ENCODE measurements around the gene STN1. TPM values are rescaled to one million over a fixed set of nuclear protein-coding genes. Genes with fewer than 3 reads are reported as not detected.
A peak's percentile ranks its signal among the peaks of the same experiment; 100 is the strongest.

STN1 gene
- polyA plus RNA-seq, 1 donor from 2014 or later: 20.5 TPM

GRCh38 chr10:103842605-103843004 lies 75.4 kb downstream of the STN1 start:
- Mint-ChIP-seq H3K4me1 (peaks cover 10 to 15% (median 12%) of the 10 kb centered on the region in 3 donors), H3K9me3 (peaks cover 0 to 3% (median 0%) of the 10 kb centered on the region in 3 donors), H3K27me3 (peaks cover 8% of the 10 kb centered on the region), H3K36me3 (no peaks in the 10 kb centered on the region), H3K4me3 (no peak overlapping the region), H3K27ac (no peak overlapping the region)

GRCh38 chr10:103841519-103841918 lies 76.5 kb downstream of the STN1 start:
- Mint-ChIP-seq H3K9me3 (peaks cover 0 to 3% (median 0%) of the 10 kb centered on the region in 3 donors), H3K27ac (no peak overlapping the region), H3K4me3 (no peak overlapping the region)

DNA sequence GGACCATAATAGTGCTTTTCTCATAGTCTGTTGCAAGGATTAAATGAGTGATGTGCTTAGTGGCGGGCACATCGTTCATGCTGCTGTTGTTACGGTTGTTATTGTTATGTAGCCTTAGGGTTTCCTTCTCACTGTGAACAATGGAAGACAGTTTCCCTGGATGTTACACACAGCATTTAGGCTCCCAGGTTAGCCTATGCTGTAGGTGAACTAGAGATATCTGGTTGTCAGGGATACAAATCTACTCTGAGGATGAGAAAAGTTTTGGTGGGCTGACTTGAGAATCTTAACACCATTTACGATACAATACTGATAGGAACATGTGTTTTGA lies 77.3 kb downstream of the STN1 start:
- Mint-ChIP-seq H3K4me1 (peaks cover 3 to 4% (median 3%) of the 10 kb centered on the region in 3 donors), H3K9me3 (peaks cover 0 to 2% (median 0%) of the 10 kb centered on the region in 3 donors), H3K36me3 (no peaks in the 10 kb centered on the region), H3K4me3 (no peak overlapping the region), H3K27ac (no peak overlapping the region), H3K27me3 (peaks cover 8% of the 10 kb centered on the region)

More at GRCh38 chr10:103841519-103841918, 76.5 kb downstream of the STN1 start:
- no peaks in the 10 kb centered on the region for H3K36me3 Mint-ChIP-seq
- peaks cover 8% of the 10 kb centered on the region for H3K27me3 Mint-ChIP-seq
- H3K4me1 Mint-ChIP-seq: peaks cover 10 to 12% (median 10%) of the 10 kb centered on the region in 3 donors

DNA sequence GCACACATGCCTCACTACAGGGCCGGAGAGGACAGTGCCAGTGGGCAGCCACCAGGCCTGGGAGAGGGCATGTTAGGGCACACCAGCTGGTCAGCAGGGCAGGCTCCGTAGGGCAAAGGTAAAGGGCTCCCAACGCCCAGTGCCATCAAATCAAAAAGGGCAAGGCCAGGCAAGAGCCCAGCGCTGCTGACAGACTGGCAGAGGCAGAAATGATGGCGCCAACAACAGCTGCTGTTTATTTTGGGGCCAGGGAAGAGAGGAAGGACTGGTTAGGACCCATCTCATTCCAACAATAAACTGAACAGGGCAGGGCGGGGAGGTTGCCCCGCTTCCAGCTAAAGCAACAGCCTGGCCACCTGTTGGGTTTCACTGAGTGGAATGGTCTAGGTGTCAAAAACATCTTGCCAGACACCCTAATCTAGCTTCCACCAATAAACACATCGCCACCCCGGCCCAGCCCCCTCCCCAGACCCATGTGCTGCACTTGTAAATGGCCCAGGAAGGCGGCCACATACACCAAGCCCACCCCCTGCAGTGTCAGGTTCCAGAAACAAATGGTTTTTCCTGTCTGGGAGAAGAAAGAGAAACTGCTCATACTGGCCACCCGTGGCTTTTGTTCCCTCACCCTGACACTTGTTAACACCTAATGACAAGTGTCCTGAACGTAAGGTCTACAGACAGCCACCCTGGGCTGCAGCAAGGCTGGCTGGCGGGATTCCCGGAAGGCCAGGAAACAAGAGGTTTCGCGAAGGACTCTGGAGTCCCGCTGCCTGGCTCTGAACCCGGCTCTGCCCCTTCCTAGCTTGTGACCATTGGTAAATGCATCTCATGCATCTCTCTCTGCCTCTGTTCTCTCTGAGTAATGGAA lies 77.9 kb downstream of the STN1 start:
- H3K36me3 Mint-ChIP-seq: no peaks in the 10 kb centered on the region
- peaks cover 8% of the 10 kb centered on the region for H3K27me3 Mint-ChIP-seq
- no peak overlapping the region for H3K27ac Mint-ChIP-seq
- no peaks in the 10 kb centered on the region for H3K9me3 Mint-ChIP-seq
- no peaks in the 10 kb centered on the region for H3K4me1 Mint-ChIP-seq
- H3K4me3 Mint-ChIP-seq: no peak overlapping the region

DNA sequence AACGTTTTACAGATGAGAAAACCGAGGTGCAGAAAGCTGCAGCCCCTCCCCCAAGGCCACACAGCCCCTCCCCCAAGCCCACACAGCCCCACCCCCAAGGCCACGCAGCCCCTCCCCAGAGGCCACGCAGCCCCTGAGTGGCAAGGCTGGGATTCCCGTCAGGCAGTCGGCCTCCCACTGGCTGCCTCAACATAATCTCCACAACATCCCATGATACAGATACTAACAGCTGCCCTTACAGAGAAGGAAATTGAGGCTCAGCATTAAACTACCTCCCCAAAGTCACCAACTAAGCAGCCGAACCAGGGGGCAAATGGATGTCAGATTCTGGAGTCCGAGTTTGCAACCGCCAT lies 78.5 kb downstream of the STN1 start:
- no peaks in the 10 kb centered on the region for H3K36me3 Mint-ChIP-seq
- no peak overlapping the region for H3K27ac Mint-ChIP-seq
- peaks cover 8% of the 10 kb centered on the region for H3K27me3 Mint-ChIP-seq
- no peak overlapping the region for H3K4me3 Mint-ChIP-seq
- H3K9me3 Mint-ChIP-seq: no peaks in the 10 kb centered on the region
- no peaks in the 10 kb centered on the region for H3K4me1 Mint-ChIP-seq

DNA sequence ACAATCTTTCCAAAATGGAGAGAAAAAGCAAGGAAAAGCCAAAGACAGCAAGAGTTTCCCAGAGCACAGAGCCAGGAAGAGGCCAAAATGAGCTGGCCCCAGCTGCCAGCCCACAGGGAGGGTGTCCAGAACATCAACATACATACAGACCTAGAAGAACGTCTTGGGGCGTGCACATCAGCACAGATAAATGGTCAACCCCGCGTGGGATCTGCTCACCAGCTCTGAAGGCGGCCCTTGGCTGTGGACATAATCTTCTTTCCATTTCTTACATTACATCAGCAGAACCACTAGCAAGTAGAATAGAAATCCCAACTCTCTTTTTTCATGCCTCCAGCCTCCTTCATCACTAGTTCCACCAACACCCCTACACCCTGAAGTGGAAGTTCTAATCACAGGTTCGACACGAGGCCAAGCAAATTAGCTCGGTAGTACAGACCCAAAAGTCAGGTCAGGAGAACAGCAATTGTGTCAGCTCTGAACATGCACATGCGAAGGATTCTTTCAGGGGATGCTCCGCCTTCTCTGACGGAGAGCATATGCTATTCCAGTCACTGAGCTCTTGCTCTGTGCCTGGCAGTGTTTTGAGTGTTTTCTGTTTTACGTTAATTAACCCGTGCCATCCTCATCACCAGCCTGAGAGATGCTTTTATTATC lies 79.0 kb downstream of the STN1 start:
- H3K4me1 Mint-ChIP-seq: no peaks in the 10 kb centered on the region
- H3K4me3 Mint-ChIP-seq: no peak overlapping the region
- H3K27me3 Mint-ChIP-seq: peaks cover 8% of the 10 kb centered on the region
- H3K27ac Mint-ChIP-seq: no peak overlapping the region
- no peaks in the 10 kb centered on the region for H3K36me3 Mint-ChIP-seq
- H3K9me3 Mint-ChIP-seq: no peaks in the 10 kb centered on the region

- Mint-ChIP-seq H3K9me3 (peaks cover 0 to 2% (median 0%) of the 10 kb centered on the region in 3 donors), H3K27ac (no peak overlapping the region), H3K4me3 (no peak overlapping the region), H3K4me1 (peaks cover 0 to 3% (median 0%) of the 10 kb centered on the region in 3 donors), H3K27me3 (peaks cover 8% of the 10 kb centered on the region), H3K36me3 (no peaks in the 10 kb centered on the region)
These were observed 80.0 kb downstream of the STN1 start for GRCh38 chr10:103838070-103838395.

- Mint-ChIP-seq H3K27me3 (peaks cover 8% of the 10 kb centered on the region), H3K27ac (no peak overlapping the region)
These were observed 80.5 kb downstream of the STN1 start for GRCh38 chr10:103837370-103838069.

DNA sequence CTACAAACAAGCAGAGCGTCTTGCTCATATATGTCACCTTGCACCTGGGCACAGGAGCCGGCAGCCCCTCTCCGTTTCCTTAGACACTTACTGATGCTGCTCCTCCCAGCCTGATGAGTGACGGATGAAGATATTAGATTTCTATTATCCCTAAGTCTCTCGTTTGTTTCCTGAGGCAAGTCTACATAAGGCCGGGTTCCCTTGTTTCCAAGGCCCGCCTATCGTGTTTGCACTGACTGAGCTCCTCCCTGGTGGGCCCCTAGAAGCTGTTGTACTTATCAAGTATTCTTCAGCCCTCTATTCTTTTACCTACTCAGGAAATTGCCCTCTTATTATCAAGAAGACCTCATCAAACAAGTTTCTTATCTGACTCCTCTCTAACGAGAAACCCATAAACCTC lies 81.1 kb downstream of the STN1 start:
- Mint-ChIP-seq H3K27me3 (peaks cover 6% of the 10 kb centered on the region), H3K4me3 (peak overlapping the region in 1 of 4 donors; percentile 6), H3K9me3 (peaks cover 0 to 3% (median 0%) of the 10 kb centered on the region in 3 donors), H3K36me3 (no peaks in the 10 kb centered on the region), H3K4me1 (peaks cover 0 to 3% (median 0%) of the 10 kb centered on the region in 3 donors), H3K27ac (no peak overlapping the region)

More at GRCh38 chr10:103837370-103838069, 80.5 kb downstream of the STN1 start:
- H3K9me3 Mint-ChIP-seq: peaks cover 0 to 3% (median 0%) of the 10 kb centered on the region in 3 donors
- H3K4me1 Mint-ChIP-seq: peaks cover 0 to 3% (median 0%) of the 10 kb centered on the region in 3 donors
- peak overlapping the region in 1 of 4 donors; percentile 6 for H3K4me3 Mint-ChIP-seq
- H3K36me3 Mint-ChIP-seq: no peaks in the 10 kb centered on the region

DNA sequence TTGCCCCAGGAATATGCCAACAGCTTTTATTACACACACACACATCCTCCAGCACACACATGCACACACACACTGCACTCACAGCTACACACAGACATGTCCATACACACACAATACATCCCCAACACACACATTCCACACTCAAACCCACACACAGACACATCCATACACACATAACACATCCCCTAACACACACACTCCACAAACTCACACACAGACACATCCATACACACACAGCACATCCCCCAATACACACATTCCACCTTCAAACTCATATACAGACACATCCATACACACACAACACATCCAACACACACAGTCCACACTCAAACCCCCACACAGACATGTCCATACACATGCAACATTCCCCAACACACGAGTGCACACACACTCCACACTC lies 81.7 kb downstream of the STN1 start:
- no peaks in the 10 kb centered on the region for H3K36me3 Mint-ChIP-seq
- H3K4me3 Mint-ChIP-seq: no peak overlapping the region
- peaks cover 6% of the 10 kb centered on the region for H3K27me3 Mint-ChIP-seq
- H3K27ac Mint-ChIP-seq: no peak overlapping the region
- H3K9me3 Mint-ChIP-seq: peaks cover 0 to 5% (median 0%) of the 10 kb centered on the region in 3 donors
- H3K4me1 Mint-ChIP-seq: peaks cover 0 to 3% (median 0%) of the 10 kb centered on the region in 3 donors

DNA sequence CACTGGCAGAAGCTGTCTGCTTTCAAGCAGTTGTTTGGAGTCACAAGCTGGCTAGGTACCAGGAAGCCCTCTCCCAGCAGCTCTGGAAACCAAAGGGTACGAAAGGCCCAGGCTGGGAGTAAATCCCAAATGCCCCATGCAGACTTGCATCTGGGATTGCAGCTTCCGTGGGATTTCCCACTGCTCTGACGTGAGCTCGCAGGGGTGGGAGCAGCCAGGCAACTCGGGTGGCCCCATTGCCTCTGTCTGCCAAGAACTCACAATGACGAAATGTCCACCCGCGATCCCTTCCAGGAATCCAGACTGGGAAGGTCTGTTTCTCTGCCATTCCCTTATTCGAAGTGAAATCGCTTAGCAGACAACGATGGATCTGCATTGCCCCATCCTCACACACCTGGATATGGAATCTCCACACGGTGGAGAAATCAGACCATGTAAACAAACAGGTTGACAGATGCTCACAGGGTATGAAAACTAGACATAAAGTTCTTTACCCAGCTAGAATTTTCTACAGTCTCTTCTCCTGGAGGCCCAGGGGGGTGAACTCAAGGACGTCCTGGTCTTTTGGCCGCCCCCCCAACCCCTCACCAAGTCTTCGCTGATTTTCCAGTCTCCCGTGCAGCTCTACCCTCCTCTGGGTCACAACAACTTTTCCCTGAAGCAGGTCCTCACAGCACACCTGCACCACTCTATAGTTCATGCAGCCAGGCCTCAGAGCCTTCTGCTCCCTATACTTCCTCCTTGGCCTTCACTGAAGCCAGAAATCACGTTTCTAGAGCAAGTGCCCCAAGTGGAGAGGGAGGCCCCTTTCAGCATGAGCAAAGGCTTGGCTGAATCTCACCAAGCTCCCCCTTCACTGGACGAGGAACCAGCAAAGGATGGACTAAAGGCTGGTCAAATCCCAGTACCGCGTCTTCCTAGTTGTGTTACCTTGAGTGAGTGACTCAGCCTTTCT lies 82.6 kb downstream of the STN1 start:
- H3K27me3 Mint-ChIP-seq: peaks cover 5% of the 10 kb centered on the region
- no peak overlapping the region for H3K27ac Mint-ChIP-seq
- peaks cover 0 to 5% (median 0%) of the 10 kb centered on the region in 3 donors for H3K9me3 Mint-ChIP-seq
- peaks cover 3% of the 10 kb centered on the region for H3K36me3 Mint-ChIP-seq
- H3K4me1 Mint-ChIP-seq: peaks cover 0 to 3% (median 0%) of the 10 kb centered on the region in 3 donors
- H3K4me3 Mint-ChIP-seq: no peak overlapping the region

GRCh38 chr10:103834436-103835095 lies 83.4 kb downstream of the STN1 start:
- H3K9me3 Mint-ChIP-seq: peaks cover 0 to 5% (median 0%) of the 10 kb centered on the region in 3 donors
- peaks cover 12% of the 10 kb centered on the region for H3K27me3 Mint-ChIP-seq
- peak overlapping the region in 1 of 4 donors; percentile 19 for H3K4me3 Mint-ChIP-seq
- peaks cover 3% of the 10 kb centered on the region for H3K36me3 Mint-ChIP-seq
- H3K27ac Mint-ChIP-seq: no peak overlapping the region
- H3K4me1 Mint-ChIP-seq: peaks cover 0 to 3% (median 0%) of the 10 kb centered on the region in 3 donors

GRCh38 chr10:103833731-103834365 lies 84.1 kb downstream of the STN1 start:
- Mint-ChIP-seq H3K27me3 (peaks cover 17% of the 10 kb centered on the region), H3K27ac (peak overlapping the region in 1 of 3 donors; percentile 72), H3K4me3 (no peak overlapping the region), H3K9me3 (peaks cover 0 to 5% (median 0%) of the 10 kb centered on the region in 3 donors), H3K4me1 (peaks cover 0 to 3% (median 0%) of the 10 kb centered on the region in 3 donors), H3K36me3 (peaks cover 3% of the 10 kb centered on the region)

Measured in IgD-negative memory B cell (primary cell).